Tibial nerve (tissue), 4 donors: ENCODE data around the gene TNS3. TPM values are rescaled to one million over a fixed set of nuclear protein-coding genes. Genes with fewer than 3 reads are reported as not detected.

ENCODE experiments used
- DNase-seq, 2 donors: peaks; one replicate each; pipeline ENCODE4 v3.0.0-alpha.2; 2019; ENCODE audit warnings: low spot score in 2 of 2
- H3K27ac ChIP-seq, 4 donors: fragments of 200-600 bp; sonication (generic) in 3 of 4; one replicate each; pipeline ENCODE4 v1.5.1; 2017 to 2019; ENCODE audit warnings: mild to moderate bottlenecking in 1 of 4
- H3K27me3 ChIP-seq, 2 donors: fragments of 200-600 bp; sonication (generic) in 1 of 2; one replicate each; pipeline versions ENCODE4 v1.5.1 to v1.6.0; 2017 to 2019
- H3K36me3 ChIP-seq, 3 donors: fragments of 200-600 bp; sonication (generic); one replicate each; pipeline ENCODE4 v1.5.1; 2018 to 2019
- H3K4me1 ChIP-seq, 4 donors: fragments of 200-600 bp; sonication (generic) in 3 of 4; one replicate each; pipeline ENCODE4 v1.5.1; 2017 to 2019
- H3K4me3 ChIP-seq, 4 donors: fragments of 200-600 bp; sonication (generic) in 3 of 4; one replicate each; pipeline ENCODE4 v1.5.1; 2017 to 2019; ENCODE audit warnings: mild to moderate bottlenecking in 1 of 4, moderate library complexity in 1 of 4
- H3K9me3 ChIP-seq, 4 donors: fragments of 200-600 bp; sonication (generic) in 3 of 4; one replicate each; pipeline ENCODE4 v1.5.1; 2017 to 2019
- CTCF ChIP-seq, 5 experiments: fragments of 200-600 bp in 3 of 5; fragments of 450-650 bp in 2 of 5; sonication (generic) in 3 of 5; IDR thresholded peaks; one replicate each; pipeline ENCODE4 v1.5.1; 2016 to 2019; ENCODE audit warnings: antibody characterized with exemption in 5 of 5, mild to moderate bottlenecking in 3 of 5, moderate library complexity in 2 of 5
- EP300 ChIP-seq, 2 donors: sonication (generic); formaldehyde crosslinking; IDR thresholded peaks; one replicate each; pipeline ENCODE4 v1.6.1; 2017; ENCODE audit warnings: antibody characterized with exemption in 2 of 2, mild to moderate bottlenecking in 1 of 2
- POLR2A ChIP-seq, 2 donors: fragments of 450-650 bp; IDR thresholded peaks; one replicate each; pipeline ENCODE4 v1.6.1; 2017; ENCODE audit warnings: antibody characterized with exemption in 2 of 2, mild to moderate bottlenecking in 2 of 2, moderate library complexity in 2 of 2
- WGBS, 2 donors: methylation state at CpG; one replicate each; pipeline ENCODE4 v1.1.5; 2018; 5-methylcytosine and 5-hydroxymethylcytosine counted together
- total RNA-seq, 4 donors: library from RNA; depleted of rRNA; stranded (reverse); fragments of >200 nt; gene quantifications; one replicate each; pipeline ENCODE4 v1.1.0, GENCODE V29; 2016

The TNS3 gene
- total RNA-seq, 4 donors from 2014 or later, result 118 to 142 (median 133) TPM

- Histone ChIP-seq H3K27me3 (no peaks in the 10 kb centered on the region), H3K36me3 (no peaks in the 10 kb centered on the region), H3K27ac (no peak overlapping the region), H3K9me3 (no peaks in the 10 kb centered on the region), H3K4me3 (no peak overlapping the region), H3K4me1 (peaks cover 0 to 21% (median 6%) of the 10 kb centered on the region in 4 donors)
- no peak for DNase-seq
- WGBS, 2 donors, result 89 to 93% methylated on average over 2 of the region's 2 CpGs
- no peak for TF ChIP-seq CTCF (IDR thresholded peaks at IDR 0.05)
- TF ChIP-seq POLR2A (IDR thresholded peaks at IDR 0.05), result no peak
- TF ChIP-seq EP300 (IDR thresholded peaks at IDR 0.05), result no peak
Measured at GRCh38 chr7:47259682-47260081, 322.2 kb downstream of the TNS3 start.

DNA sequence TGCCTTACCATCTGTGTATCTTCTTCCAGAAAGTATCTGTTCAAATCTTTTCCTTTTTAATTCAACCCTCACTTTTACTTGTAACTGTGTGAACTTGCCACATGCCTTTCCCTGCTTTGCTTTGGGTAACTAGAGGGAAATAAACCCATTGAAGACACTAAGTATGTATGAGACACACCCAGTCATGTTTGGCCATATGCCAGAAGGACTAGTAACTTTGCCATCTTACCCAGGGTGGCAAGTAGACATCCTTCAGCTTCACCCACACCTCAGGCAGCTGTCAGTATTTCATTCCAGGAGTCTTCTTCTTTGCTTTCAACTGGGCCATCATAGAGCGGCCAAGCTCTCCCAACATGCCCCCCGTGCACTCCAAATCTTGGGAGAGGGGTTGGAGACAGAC is 323.1 kb downstream of the TNS3 start:
- no peak for TF ChIP-seq EP300 (IDR thresholded peaks at IDR 0.05)
- no peak for TF ChIP-seq POLR2A (IDR thresholded peaks at IDR 0.05)
- no peak for TF ChIP-seq CTCF (IDR thresholded peaks at IDR 0.05)
- Histone ChIP-seq H3K36me3 (no peaks in the 10 kb centered on the region), H3K27me3 (no peaks in the 10 kb centered on the region), H3K4me1 (peaks cover 0 to 28% (median 10%) of the 10 kb centered on the region in 4 donors), H3K27ac (no peak overlapping the region), H3K9me3 (no peaks in the 10 kb centered on the region), H3K4me3 (no peak overlapping the region)
- DNase-seq, result no peak
- WGBS, 2 donors, result 96 to 100% methylated on average over 2 of the region's 2 CpGs

DNA sequence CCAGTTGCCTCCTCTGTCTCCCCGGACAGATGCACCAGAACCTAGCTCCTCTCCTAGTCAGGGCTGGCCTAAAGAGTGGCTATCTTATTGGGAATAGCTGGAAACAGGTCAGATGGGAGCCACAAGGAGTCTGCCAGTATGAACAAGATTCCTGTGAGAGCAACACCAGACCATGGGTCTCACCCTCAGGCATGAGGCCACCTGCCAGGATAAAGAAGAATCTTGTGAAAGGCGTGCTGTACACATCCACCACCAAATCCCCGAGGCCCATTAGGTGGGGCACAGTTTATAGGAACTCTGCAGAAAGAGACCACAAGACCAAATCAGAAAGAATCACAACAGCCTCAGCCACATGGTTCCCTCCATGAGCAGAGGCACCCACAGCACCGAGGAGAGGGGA is 325.9 kb downstream of the TNS3 start:
- DNase-seq, result peak in 1 of 2 donors; percentile 33
- H3K36me3 ChIP-seq, result no peaks in the 10 kb centered on the region
- H3K27ac ChIP-seq, result peak overlapping the region in 1 of 4 donors; percentile 15
- WGBS, 2 donors, result 60 to 72% methylated on average over 4 of the region's 4 CpGs
- no peaks in the 10 kb centered on the region for H3K9me3 ChIP-seq
- H3K27me3 ChIP-seq, result no peaks in the 10 kb centered on the region
- peaks cover 0 to 34% (median 14%) of the 10 kb centered on the region in 4 donors for H3K4me1 ChIP-seq
- TF ChIP-seq POLR2A (IDR thresholded peaks at IDR 0.05) (no peak), CTCF (IDR thresholded peaks at IDR 0.05) (no peak), EP300 (IDR thresholded peaks at IDR 0.05) (peak in 1 of 2 donors; percentile 26)
- no peak overlapping the region for H3K4me3 ChIP-seq

DNA sequence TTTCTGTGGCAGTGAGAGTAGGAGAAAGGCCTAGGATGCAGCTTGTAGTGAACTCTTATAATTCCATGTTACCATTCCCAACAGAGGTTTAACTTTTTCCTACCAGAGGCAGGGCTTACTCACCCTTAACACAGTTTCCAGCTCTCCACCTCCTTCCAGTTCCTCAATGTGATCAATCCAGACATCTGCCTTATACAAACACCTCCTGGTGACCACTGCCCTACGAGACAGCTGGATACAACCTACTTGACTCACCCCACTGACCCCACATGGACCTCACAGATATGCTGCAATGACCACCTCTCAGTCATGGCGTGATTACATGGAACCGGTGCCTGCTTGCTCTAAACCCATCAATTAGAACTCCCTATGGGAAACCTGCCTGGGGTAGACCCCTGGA is 326.5 kb downstream of the TNS3 start:
- TF ChIP-seq EP300 (IDR thresholded peaks at IDR 0.05) (no peak), POLR2A (IDR thresholded peaks at IDR 0.05) (no peak), CTCF (IDR thresholded peaks at IDR 0.05) (no peak)
- Histone ChIP-seq H3K27me3 (no peaks in the 10 kb centered on the region), H3K36me3 (no peaks in the 10 kb centered on the region), H3K9me3 (no peaks in the 10 kb centered on the region), H3K4me3 (no peak overlapping the region), H3K27ac (peak overlapping the region in 1 of 4 donors; percentile 1), H3K4me1 (peaks cover 0 to 34% (median 14%) of the 10 kb centered on the region in 4 donors)
- DNase-seq, result no peak
- WGBS, 2 donors, result 83 to 90% methylated on average over 3 of the region's 3 CpGs

DNA sequence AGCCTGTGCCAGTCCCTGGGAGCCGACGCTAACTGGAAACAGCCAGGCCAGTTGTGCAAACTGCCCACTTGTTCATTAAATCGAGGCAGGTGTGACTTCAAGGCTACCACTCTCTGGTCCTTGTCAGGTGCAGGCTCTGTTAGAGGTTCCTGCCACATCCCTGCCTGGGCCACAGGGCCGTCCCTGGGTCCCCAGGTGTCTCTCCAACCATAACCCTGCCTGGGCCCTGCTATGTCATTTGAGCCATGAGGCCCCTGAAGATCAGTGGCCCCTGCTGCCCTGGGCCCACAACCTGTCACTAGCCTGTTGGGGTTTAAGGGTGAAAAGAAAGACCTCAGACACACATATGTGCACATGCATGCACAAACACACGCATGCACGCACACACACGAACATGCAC is 326.9 kb downstream of the TNS3 start:
- Histone ChIP-seq H3K9me3 (no peaks in the 10 kb centered on the region), H3K27ac (peak overlapping the region in 2 of 4 donors; percentile 89 to 91), H3K36me3 (no peaks in the 10 kb centered on the region), H3K4me1 (peaks cover 0 to 34% (median 14%) of the 10 kb centered on the region in 4 donors), H3K27me3 (no peaks in the 10 kb centered on the region), H3K4me3 (no peak overlapping the region)
- 81 to 86% methylated on average over 7 of the region's 7 CpGs for WGBS, 2 donors
- DNase-seq, result no peak
- TF ChIP-seq CTCF (IDR thresholded peaks at IDR 0.05) (no peak), EP300 (IDR thresholded peaks at IDR 0.05) (no peak), POLR2A (IDR thresholded peaks at IDR 0.05) (no peak)
